Spinal cord (tissue), 10 donors: Measurements from ENCODE around the gene ARL10. TPM values are rescaled to one million over a fixed set of nuclear protein-coding genes. Genes with fewer than 3 reads are reported as not detected.
"Not testable (repeated sequence)": the region's sequence is repeated elsewhere in the genome, so short reads cannot be mapped to it uniquely, and the experiment has no call there.

Source experiments
- DNase-seq, 6 donors: peaks; one replicate each; pipeline versions ENCODE4 v3.0.0 to v3.0.0-alpha.2; 2013 to 2015; ENCODE audit warnings: low spot score in 6 of 6, low read depth in 4 of 6
- H3K27ac ChIP-seq: one replicate; pipeline ENCODE4 v1.5.1; 2013; ENCODE audit warnings: low read depth, low read length, control low read depth
- H3K27me3 ChIP-seq: one replicate; pipeline ENCODE4 v1.6.1; 2013; ENCODE audit warnings: low read length; ENCODE audit not compliant: control insufficient read depth, insufficient read depth
- H3K36me3 ChIP-seq: one replicate; pipeline ENCODE4 v1.6.1; 2013; ENCODE audit warnings: low read length; ENCODE audit not compliant: control insufficient read depth, insufficient read depth
- H3K4me1 ChIP-seq: one replicate; pipeline ENCODE4 v1.6.1; 2013; ENCODE audit warnings: low read length; ENCODE audit not compliant: control insufficient read depth, insufficient read depth
- H3K4me3 ChIP-seq: one replicate; pipeline ENCODE4 v1.5.1; 2013; ENCODE audit warnings: low read depth, low read length, control low read depth
- H3K9me3 ChIP-seq: one replicate; pipeline ENCODE4 v1.6.1; 2013; ENCODE audit warnings: low read length; ENCODE audit not compliant: control insufficient read depth, insufficient read depth
- WGBS: methylation state at CpG from one replicate; pipeline ENCODE4 v1.1.5; 2013; ENCODE audit warnings: missing lambda C conversion rate; ENCODE audit not compliant: insufficient coverage; 5-methylcytosine and 5-hydroxymethylcytosine counted together
- polyA plus RNA-seq, 2 donors: library from polyadenylated mRNA; unstranded; fragments of 120-200 nt; gene quantifications; one replicate each; pipeline ENCODE4 v1.2.1, GENCODE V29; 2013; ENCODE audit not compliant: insufficient read length in 2 of 2
- total RNA-seq, 2 donors: library from RNA; depleted of rRNA in 1 of 2; stranded (reverse); fragments of 120-200 nt in 1 of 2; fragments of >200 nt in 1 of 2; gene quantifications; one replicate each; pipeline versions ENCODE4 v1.2.3 to v1.2.4, GENCODE V29; 2013 to 2014
- donor health status: healthy.

Gene ARL10
- total and polyA plus RNA-seq, 4 donors = 22.6 to 39.3 (median 29.2) TPM

GRCh38 chr5:176397736-176398420, 32.6 kb downstream of the ARL10 start:
- no peaks in the 10 kb centered on the region for H3K9me3 ChIP-seq
- H3K27ac ChIP-seq = no peak overlapping the region
- H3K36me3 ChIP-seq = peaks cover 73% of the 10 kb centered on the region
- no peaks in the 10 kb centered on the region for H3K4me1 ChIP-seq
- 85% methylated on average over 16 of the region's 18 CpGs for WGBS
- DNase-seq = no peak
- H3K27me3 ChIP-seq = no peaks in the 10 kb centered on the region
- no peak overlapping the region for H3K4me3 ChIP-seq

GRCh38 chr5:176400382-176401156, 35.3 kb downstream of the ARL10 start:
- H3K27ac ChIP-seq = no peak overlapping the region
- no peaks in the 10 kb centered on the region for H3K9me3 ChIP-seq
- H3K36me3 ChIP-seq = peaks cover 68% of the 10 kb centered on the region
- H3K27me3 ChIP-seq = no peaks in the 10 kb centered on the region
- H3K4me3 ChIP-seq = no peak overlapping the region
- 86% methylated on average over 17 of the region's 17 CpGs for WGBS
- H3K4me1 ChIP-seq = no peaks in the 10 kb centered on the region
- DNase-seq = no peak

GRCh38 chr5:176401281-176402205, 36.3 kb downstream of the ARL10 start:
- Histone ChIP-seq H3K36me3 (peaks cover 68% of the 10 kb centered on the region), H3K27me3 (no peaks in the 10 kb centered on the region), H3K9me3 (no peaks in the 10 kb centered on the region), H3K4me1 (no peaks in the 10 kb centered on the region), H3K27ac (no peak overlapping the region), H3K4me3 (no peak overlapping the region)
- DNase-seq = no peak
- WGBS = 85% methylated on average over 16 of the region's 22 CpGs

GRCh38 chr5:176405656-176406435, 40.6 kb downstream of the ARL10 start:
- H3K4me1 ChIP-seq = no peaks in the 10 kb centered on the region
- no peaks in the 10 kb centered on the region for H3K27me3 ChIP-seq
- no peaks in the 10 kb centered on the region for H3K9me3 ChIP-seq
- no peak overlapping the region for H3K4me3 ChIP-seq
- 80% methylated on average over 15 of the region's 20 CpGs for WGBS
- DNase-seq = no peak
- H3K27ac ChIP-seq = no peak overlapping the region
- peaks cover 76% of the 10 kb centered on the region for H3K36me3 ChIP-seq

- Histone ChIP-seq H3K36me3 (peaks cover 76% of the 10 kb centered on the region), H3K9me3 (no peaks in the 10 kb centered on the region), H3K27ac (no peak overlapping the region), H3K27me3 (no peaks in the 10 kb centered on the region), H3K4me1 (no peaks in the 10 kb centered on the region), H3K4me3 (no peak overlapping the region)
- DNase-seq = no peak
- WGBS = 91% methylated on average over 8 of the region's 9 CpGs
Measured at GRCh38 chr5:176406436-176407052, 41.3 kb downstream of the ARL10 start.

GRCh38 chr5:176407456-176408251, 42.4 kb downstream of the ARL10 start:
- Histone ChIP-seq H3K9me3 (no peaks in the 10 kb centered on the region), H3K4me3 (no peak overlapping the region), H3K4me1 (no peaks in the 10 kb centered on the region), H3K36me3 (peaks cover 72% of the 10 kb centered on the region), H3K27ac (no peak overlapping the region), H3K27me3 (no peaks in the 10 kb centered on the region)
- DNase-seq = no peak
- WGBS = 97% methylated on average over 4 of the region's 6 CpGs

GRCh38 chr5:176408252-176408573, 42.9 kb downstream of the ARL10 start:
- not testable (repeated sequence) for DNase-seq, H3K27me3 ChIP-seq, H3K9me3 ChIP-seq, H3K4me1 ChIP-seq, H3K4me3 ChIP-seq, H3K27ac ChIP-seq
- H3K36me3 ChIP-seq = peaks cover 72% of the 10 kb centered on the region
- 97% methylated on average over 5 of the region's 10 CpGs for WGBS

GRCh38 chr5:176408590-176408989, 43.3 kb downstream of the ARL10 start:
- WGBS = no CpG with 5 or more reads among the region's 5 CpGs
- Histone ChIP-seq H3K4me3 (no peak overlapping the region), H3K9me3 (no peaks in the 10 kb centered on the region), H3K27ac (no peak overlapping the region), H3K36me3 (peaks cover 75% of the 10 kb centered on the region), H3K4me1 (peaks cover 6% of the 10 kb centered on the region), H3K27me3 (no peaks in the 10 kb centered on the region)
- no peak for DNase-seq
